DMS53 (cell line): ENCODE data around the gene C19orf38.

ENCODE experiments used
- DNase-seq: peaks from one replicate; lab custom pipeline; 2025; lab: John Stamatoyannopoulos, UW

C19orf38 gene

GRCh38 chr19:10911579-10912363, 63.6 kb downstream of the C19orf38 start:
- DNase-seq = no peak

- no peak for DNase-seq
Measured at GRCh38 chr19:10912619-10913018, 64.4 kb downstream of the C19orf38 start.

- no peak for DNase-seq
Measured at GRCh38 chr19:10913716-10914340, 65.6 kb downstream of the C19orf38 start.

- DNase-seq = no peak
Measured at GRCh38 chr19:10915130-10916091, 67.2 kb downstream of the C19orf38 start.

- no peak for DNase-seq
Measured at GRCh38 chr19:10916602-10917001, 68.4 kb downstream of the C19orf38 start.

GRCh38 chr19:10918359-10918758, 70.1 kb downstream of the C19orf38 start:
- DNase-seq = no peak
